Caco-2 (cell line): Measurements from ENCODE around the gene SUB1. TPM values are rescaled to one million over a fixed set of nuclear protein-coding genes. Genes with fewer than 3 reads are reported as not detected.
"Not testable (repeated sequence)": the region's sequence is repeated elsewhere in the genome, so short reads cannot be mapped to it uniquely, and the experiment has no call there.

Source experiments
- Bru-seq: library from RNA; stranded (reverse); fragments of 400-500 nt; gene quantifications from one replicate; lab custom pipeline; 2021; lab: Mats Ljungman, UMichigan
- BruChase-seq, 2 experiments: library from RNA; stranded (reverse); fragments of 400-500 nt; gene quantifications; one replicate each; lab custom pipeline; 2021; lab: Mats Ljungman, UMichigan
- BruUV-seq: library from RNA; stranded (reverse); fragments of 400-500 nt; replicated peaks from 2 replicates; lab custom pipeline; 2021; lab: Mats Ljungman, UMichigan
- CTCF ChIA-PET: fragments of 300-600 bp; sonication (Branson Sonifier 250); formaldehyde crosslinking; loops from one replicate; lab custom pipeline; 2022; ENCODE audit warnings: antibody characterized with exemption; lab: Charles Lee
- POLR2A ChIA-PET: fragments of 300-600 bp; sonication (Branson Sonifier 250); formaldehyde crosslinking; loops from one replicate; lab custom pipeline; 2022; ENCODE audit warnings: antibody characterized with exemption; lab: Charles Lee
- DNase-seq, 2 experiments: peaks; one replicate each; pipeline versions ENCODE4 v3.0.0 to v3.0.0-alpha.2; 2020 to 2022
- H3K27me3 ChIP-seq: replicated peaks from 2 replicates; pipeline ENCODE4 v1.6.0; 2011; ENCODE audit warnings: low read length; ENCODE audit not compliant: control insufficient read depth, insufficient read depth
- H3K36me3 ChIP-seq: 2 replicates; pipeline ENCODE4 v1.5.1; 2011; ENCODE audit warnings: low read length; ENCODE audit not compliant: control insufficient read depth, insufficient read depth
- H3K4me1 ChIP-seq: fragments of 250-450 bp; sonication (Bioruptor Pico); 2 replicates; pipeline ENCODE4 v1.5.1; 2020; ENCODE audit warnings: mild to moderate bottlenecking
- H3K4me3 ChIP-seq: 2 replicates; pipeline ENCODE4 v1.5.1; 2011; ENCODE audit warnings: low read depth, mild to moderate bottlenecking, control low read depth, low read length
- H3K9me3 ChIP-seq: fragments of 250-450 bp; sonication (Bioruptor Pico); 2 replicates; pipeline ENCODE4 v1.5.1; 2020; ENCODE audit warnings: mild to moderate bottlenecking, moderate library complexity
- H3K27ac Mint-ChIP-seq: one replicate; pipeline ENCODE4 v1.8.0; 2022; ENCODE audit warnings: mixed read lengths; ENCODE audit not compliant: unreplicated experiment
- H3K27me3 Mint-ChIP-seq: one replicate; pipeline ENCODE4 v1.8.0; 2022; ENCODE audit warnings: mixed read lengths; ENCODE audit not compliant: insufficient read depth, unreplicated experiment
- H3K36me3 Mint-ChIP-seq: one replicate; pipeline ENCODE4 v1.8.0; 2022; ENCODE audit warnings: mild to moderate bottlenecking, mixed read lengths; ENCODE audit not compliant: insufficient read depth, unreplicated experiment
- H3K4me1 Mint-ChIP-seq: one replicate; pipeline ENCODE4 v1.8.0; 2022; ENCODE audit warnings: low read depth, mixed read lengths; ENCODE audit not compliant: unreplicated experiment
- H3K4me3 Mint-ChIP-seq: one replicate; pipeline ENCODE4 v1.8.0; 2022; ENCODE audit warnings: mild to moderate bottlenecking, moderate library complexity, mixed read lengths; ENCODE audit not compliant: unreplicated experiment
- H3K9me3 Mint-ChIP-seq: one replicate; pipeline ENCODE4 v1.8.0; 2022; ENCODE audit warnings: mixed read lengths; ENCODE audit not compliant: unreplicated experiment
- intact Hi-C: fragments of 100-400 bp; cut with micrococcal nuclease; formaldehyde crosslinking; loops from one replicate; pipeline ENCODE4 v1.10.0; 2022; ENCODE audit not compliant: unreplicated experiment
- long read RNA-seq: library from polyadenylated mRNA; stranded (forward); transcript quantifications from one replicate; pipeline ENCODE4 v2.0.0, GENCODE V29; 2022
- total RNA-seq: library from RNA; stranded (reverse); gene quantifications from 2 replicates; pipeline ENCODE4 v1.2.3, GENCODE V29; 2022
- TF ChIP-seq, protein P1 (sequence below), 2 experiments: fragments of 200-600 bp in 1 of 2; IDR thresholded peaks; 1 replicate in 1 of 2; 2 replicates in 1 of 2; pipeline versions ENCODE4 v1.5.1 to v1.8.0; 2011 to 2022; ENCODE audit warnings: antibody characterized with exemption in 1 of 2, control low read depth in 1 of 2, inconsistent platforms in 1 of 2, low read depth in 1 of 2, low read length in 1 of 2, mild to moderate bottlenecking in 1 of 2, moderate library complexity in 1 of 2; ENCODE audit not compliant: insufficient read depth in 1 of 2, severe bottlenecking in 1 of 2, unreplicated experiment in 1 of 2

SUB1 gene
- total RNA-seq (281 and 293 TPM in 2 replicates), Bru-seq, nascent RNA (percentile 88 among the genes with signal in this experiment), BruChase-seq, experiment 1, labeled RNA remaining after a 2-hour chase (percentile 81 among the genes with signal in this experiment), BruChase-seq, experiment 2, labeled RNA remaining after a 6-hour chase (percentile 89 among the genes with signal in this experiment)
- long read RNA-seq, full-length matches to known transcripts: 462 of 484 reads
- long read RNA-seq, partial matches to known transcripts: 3 of 484 reads
- long read RNA-seq, other reads (novel, unspliced or antisense): 19 of 484 reads

DNA sequence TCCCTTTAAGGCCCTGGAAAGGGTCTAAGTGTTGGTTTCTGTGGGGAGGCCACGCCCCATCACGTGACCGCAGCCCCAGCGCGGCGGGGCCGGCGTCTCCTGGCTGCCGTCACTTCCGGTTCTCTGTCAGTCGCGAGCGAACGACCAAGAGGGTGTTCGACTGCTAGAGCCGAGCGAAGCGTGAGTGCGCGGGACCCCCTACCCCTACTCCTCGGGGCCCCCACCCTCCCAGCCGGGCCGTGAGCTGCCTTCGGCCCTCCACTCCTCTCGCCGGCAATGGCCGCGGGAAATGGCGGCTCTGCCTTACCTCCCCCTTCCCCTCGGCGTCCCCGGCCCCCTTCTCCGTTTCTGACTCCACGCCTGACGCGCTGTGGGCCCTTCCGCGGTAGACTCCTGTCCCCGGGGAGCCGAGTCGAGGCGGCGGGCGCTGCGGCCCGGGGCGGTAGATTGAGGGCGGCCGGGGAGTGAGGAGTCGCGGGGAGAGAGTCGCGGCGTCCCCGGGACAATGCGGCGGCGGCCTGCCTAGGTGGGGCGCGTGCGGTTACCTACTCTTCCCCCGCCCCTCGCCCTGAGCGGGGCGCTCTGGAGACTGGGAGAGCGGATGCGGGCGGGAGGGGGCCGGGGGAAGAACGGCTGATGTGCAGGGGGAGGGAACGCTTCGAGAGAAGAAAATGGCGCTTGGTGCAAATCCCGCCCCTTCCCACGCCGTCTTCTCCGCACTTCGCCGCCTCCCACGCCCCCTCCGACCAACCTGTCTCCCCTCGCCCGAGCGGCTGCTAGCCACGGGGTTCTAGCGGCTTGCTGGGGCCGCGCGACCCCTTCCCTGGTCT is at the start of gene SUB1:
SUB1 (plus strand) TSS at position 112 of the 830 bp plus-strand sequence. CDS start 2,956 bp downstream, outside the sequence.
- TF ChIP-seq, protein P1, sequence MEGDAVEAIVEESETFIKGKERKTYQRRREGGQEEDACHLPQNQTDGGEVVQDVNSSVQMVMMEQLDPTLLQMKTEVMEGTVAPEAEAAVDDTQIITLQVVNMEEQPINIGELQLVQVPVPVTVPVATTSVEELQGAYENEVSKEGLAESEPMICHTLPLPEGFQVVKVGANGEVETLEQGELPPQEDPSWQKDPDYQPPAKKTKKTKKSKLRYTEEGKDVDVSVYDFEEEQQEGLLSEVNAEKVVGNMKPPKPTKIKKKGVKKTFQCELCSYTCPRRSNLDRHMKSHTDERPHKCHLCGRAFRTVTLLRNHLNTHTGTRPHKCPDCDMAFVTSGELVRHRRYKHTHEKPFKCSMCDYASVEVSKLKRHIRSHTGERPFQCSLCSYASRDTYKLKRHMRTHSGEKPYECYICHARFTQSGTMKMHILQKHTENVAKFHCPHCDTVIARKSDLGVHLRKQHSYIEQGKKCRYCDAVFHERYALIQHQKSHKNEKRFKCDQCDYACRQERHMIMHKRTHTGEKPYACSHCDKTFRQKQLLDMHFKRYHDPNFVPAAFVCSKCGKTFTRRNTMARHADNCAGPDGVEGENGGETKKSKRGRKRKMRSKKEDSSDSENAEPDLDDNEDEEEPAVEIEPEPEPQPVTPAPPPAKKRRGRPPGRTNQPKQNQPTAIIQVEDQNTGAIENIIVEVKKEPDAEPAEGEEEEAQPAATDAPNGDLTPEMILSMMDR (IDR thresholded peaks at IDR 0.05; ENCODE audit: insufficient read depth in 1 of 2, low read depth in 1 of 2, low read length in 1 of 2, severe bottlenecking in 1 of 2, unreplicated experiment in 1 of 2): no peak
- Mint-ChIP-seq H3K36me3 (peaks cover 46% of the 10 kb centered on the region), H3K4me1 (peaks cover 7% of the 10 kb centered on the region), H3K4me3 (peak within 1 kb of the TSS; percentile 93), H3K27ac (peak within 1 kb of the TSS; percentile 91), H3K27me3 (peaks cover 2% of the 10 kb centered on the region), H3K9me3 (no peaks in the 10 kb centered on the region)
- Histone ChIP-seq H3K36me3 (no peaks in the 10 kb centered on the region), H3K9me3 (no peaks in the 10 kb centered on the region), H3K4me1 (peaks cover 16% of the 10 kb centered on the region), H3K4me3 (peak within 1 kb of the TSS; percentile 100), H3K27me3 (no peaks in the 10 kb centered on the region)
- BruUV-seq: no TSS peak
- peak; percentile 93 for DNase-seq
- POLR2A ChIA-PET: interaction anchor here (0.6 to 0.7 kb wide), 2 partner anchors 8 to 1371 kb away, joined by 3 to 4 read pairs; no protein-coding TSS in a partner anchor
- intact Hi-C loops: loop anchor here (1.0 to 5.0 kb wide), 5 partner anchors 11 to 273 kb away; partner anchors contain the start of genes MTMR12 and ZFR
- CTCF ChIA-PET: interaction anchor here (0.6 kb wide), 1 partner anchor 96 kb away, joined by 3 read pairs; no protein-coding TSS in a partner anchor

DNA sequence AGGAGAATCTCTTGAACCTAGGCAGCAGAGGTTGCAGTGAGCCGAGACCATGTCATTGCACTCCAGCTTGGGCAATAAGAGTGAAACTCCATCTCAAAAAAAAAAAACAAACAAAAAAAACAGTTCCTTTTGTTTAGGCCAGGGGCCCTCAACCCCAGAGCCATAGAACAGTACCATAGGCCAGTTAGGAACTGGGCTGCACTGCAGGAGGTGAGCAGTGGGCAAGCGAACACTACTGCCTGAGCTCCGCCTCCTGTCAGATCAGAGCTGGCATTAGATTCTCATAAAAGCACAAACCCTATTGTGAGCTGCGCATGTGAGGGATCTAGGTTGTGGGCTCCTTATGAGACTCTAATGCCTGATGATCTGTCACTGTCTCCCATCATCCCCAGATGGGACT is 49.1 kb upstream of the SUB1 start:
- Mint-ChIP-seq H3K27me3 (no peaks in the 10 kb centered on the region), H3K9me3 (no peaks in the 10 kb centered on the region), H3K4me3 (no peak overlapping the region), H3K27ac (no peak overlapping the region), H3K36me3 (no peaks in the 10 kb centered on the region), H3K4me1 (peaks cover 19% of the 10 kb centered on the region)
- ChIA-PET POLR2A (no interaction called here), CTCF (no interaction called here)
- no TSS peak for BruUV-seq
- Histone ChIP-seq H3K4me1 (peaks cover 11% of the 10 kb centered on the region), H3K36me3 (no peaks in the 10 kb centered on the region), H3K4me3 (no peak overlapping the region), H3K9me3 (no peaks in the 10 kb centered on the region), H3K27me3 (no peaks in the 10 kb centered on the region)
- intact Hi-C loops: no loop called here
- TF ChIP-seq, protein P1 (IDR thresholded peaks at IDR 0.05; ENCODE audit: insufficient read depth in 1 of 2, low read depth in 1 of 2, low read length in 1 of 2, severe bottlenecking in 1 of 2, unreplicated experiment in 1 of 2): no peak
- no peak for DNase-seq

DNA sequence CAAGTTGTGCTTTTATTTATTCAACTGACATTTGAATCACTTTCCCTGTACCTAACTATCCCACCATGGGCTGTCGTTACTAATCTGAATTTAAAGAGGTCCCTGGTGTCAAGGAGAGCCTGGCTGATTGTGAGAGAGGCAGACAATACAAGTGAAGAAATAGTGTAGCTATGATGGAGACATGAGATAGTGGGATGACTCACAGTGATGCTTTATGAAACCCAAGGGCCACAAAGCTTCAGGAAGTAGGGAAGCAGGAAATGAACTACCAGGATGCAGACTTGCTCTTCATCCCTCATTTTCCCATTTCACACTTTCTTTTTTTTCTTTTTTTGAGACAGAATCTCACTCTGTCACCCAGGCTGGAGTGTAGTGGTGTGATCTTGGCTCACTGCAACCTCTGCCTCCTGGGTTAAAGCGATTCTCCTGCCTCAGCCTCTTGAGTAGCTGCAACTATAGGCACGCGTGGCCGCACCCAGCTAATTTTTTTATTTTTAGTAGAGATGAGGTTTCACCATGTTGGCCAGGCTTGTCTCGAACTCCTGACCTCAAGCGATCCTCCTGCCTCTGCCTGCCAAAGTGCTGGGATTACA is 47.8 kb upstream of the SUB1 start:
- H3K4me1 ChIP-seq, BruUV-seq, H3K4me3 ChIP-seq, H3K4me3 Mint-ChIP-seq, H3K9me3 Mint-ChIP-seq, H3K27ac Mint-ChIP-seq, H3K36me3 ChIP-seq, intact Hi-C loops, H3K27me3 Mint-ChIP-seq, H3K27me3 ChIP-seq, H3K9me3 ChIP-seq, H3K36me3 Mint-ChIP-seq: not testable (repeated sequence)
- peaks cover 11% of the 10 kb centered on the region for H3K4me1 Mint-ChIP-seq
- CTCF ChIA-PET: interaction anchor here (0.9 kb wide), 1 partner anchor 53 kb away, joined by 3 read pairs; no protein-coding TSS in a partner anchor
- POLR2A ChIA-PET: interaction anchor here (0.5 kb wide), 1 partner anchor 1007 kb away, joined by 12 read pairs; no protein-coding TSS in a partner anchor
- peak in 1 of 2 experiments; percentile 31 for DNase-seq
